ENCODE measurements around the gene PON2. TPM values are rescaled to one million over a fixed set of nuclear protein-coding genes. Genes with fewer than 3 reads are reported as not detected.
"Not testable (repeated sequence)": the region's sequence is repeated elsewhere in the genome, so short reads cannot be mapped to it uniquely, and the experiment has no call there.

Gene PON2
- total RNA-seq, 2 donors from 2014 or later: 62.0 to 108 TPM

GRCh38 chr7:95394370-95394769, 40.5 kb downstream of the PON2 start:
- H3K9me3 ChIP-seq: no peaks in the 10 kb centered on the region
- intact Hi-C loops (cut with DNase I): no loop called here

GRCh38 chr7:95391761-95392160, 43.1 kb downstream of the PON2 start:
- WGBS, 2 donors: 58 to 72% methylated on average over 2 of the region's 2 CpGs
- intact Hi-C loops (cut with DNase I): no loop called here
- Histone ChIP-seq H3K27ac (no peak overlapping the region), H3K36me3 (replicated peaks in 1 of 2; ENCODE audit: insufficient read depth in 1 of 2, low read depth in 2 of 2) (no peaks in the 10 kb centered on the region), H3K4me3 (no peak overlapping the region), H3K27me3 (no peaks in the 10 kb centered on the region), H3K4me1 (no peaks in the 10 kb centered on the region), H3K9me3 (no peaks in the 10 kb centered on the region)
- ATAC-seq: no peak
- DNase-seq: no peak
- no peak for TF ChIP-seq CTCF (IDR thresholded peaks at IDR 0.05)
- TF ChIP-seq POLR2A (IDR thresholded peaks at IDR 0.05): no peak

More at GRCh38 chr7:95394370-95394769, 40.5 kb downstream of the PON2 start:
- Histone ChIP-seq H3K36me3 (replicated peaks in 1 of 2; ENCODE audit: insufficient read depth in 1 of 2, low read depth in 2 of 2) (no peaks in the 10 kb centered on the region), H3K27ac (no peak overlapping the region), H3K27me3 (no peaks in the 10 kb centered on the region), H3K4me3 (no peak overlapping the region), H3K4me1 (no peaks in the 10 kb centered on the region)
- WGBS, 2 donors: 85 to 95% methylated on average over 3 of the region's 3 CpGs
- TF ChIP-seq POLR2A (IDR thresholded peaks at IDR 0.05) (no peak), CTCF (IDR thresholded peaks at IDR 0.05) (no peak)
- DNase-seq (no peak), ATAC-seq (no peak)

GRCh38 chr7:95389516-95389915, 45.3 kb downstream of the PON2 start:
- no peaks in the 10 kb centered on the region for H3K27me3 ChIP-seq
- H3K4me3 ChIP-seq: no peak overlapping the region
- WGBS, 2 donors: 76 to 79% methylated on average over 7 of the region's 7 CpGs
- H3K9me3 ChIP-seq: no peaks in the 10 kb centered on the region
- H3K36me3 ChIP-seq (replicated peaks in 1 of 2; ENCODE audit: insufficient read depth in 1 of 2, low read depth in 2 of 2): no peaks in the 10 kb centered on the region
- ATAC-seq (no peak), DNase-seq (no peak)
- H3K27ac ChIP-seq: no peak overlapping the region
- TF ChIP-seq CTCF (IDR thresholded peaks at IDR 0.05): no peak
- no peak for TF ChIP-seq POLR2A (IDR thresholded peaks at IDR 0.05)
- H3K4me1 ChIP-seq: no peaks in the 10 kb centered on the region
- intact Hi-C loops (cut with DNase I): no loop called here

- H3K4me3 ChIP-seq; H3K9me3 ChIP-seq; H3K27me3 ChIP-seq; H3K36me3 ChIP-seq (replicated peaks in 1 of 2; ENCODE audit: insufficient read depth in 1 of 2, low read depth in 2 of 2); H3K27ac ChIP-seq; ATAC-seq; intact Hi-C loops (cut with DNase I); H3K4me1 ChIP-seq; DNase-seq: not testable (repeated sequence)
- WGBS, 2 donors: 85 to 94% methylated on average over 2 to 10 of the region's 10 CpGs
These were observed 55.4 kb downstream of the PON2 start for GRCh38 chr7:95379457-95379856.

- DNase-seq (no peak), ATAC-seq (no peak)
- 86 to 94% methylated on average over 7 to 18 of the region's 18 CpGs for WGBS, 2 donors
- H3K9me3 ChIP-seq: no peaks in the 10 kb centered on the region
- no peak overlapping the region for H3K4me3 ChIP-seq
- no peaks in the 10 kb centered on the region for H3K4me1 ChIP-seq
- TF ChIP-seq POLR2A (IDR thresholded peaks at IDR 0.05) (no peak), CTCF (IDR thresholded peaks at IDR 0.05) (no peak)
- H3K36me3 ChIP-seq (replicated peaks in 1 of 2; ENCODE audit: insufficient read depth in 1 of 2, low read depth in 2 of 2): no peaks in the 10 kb centered on the region
- intact Hi-C loops (cut with DNase I): no loop called here
- H3K27ac ChIP-seq: no peak overlapping the region
- H3K27me3 ChIP-seq: no peaks in the 10 kb centered on the region
These were observed 58.0 kb downstream of the PON2 start for GRCh38 chr7:95376632-95377400.

Data from body of pancreas (tissue), 4 donors.